ENCODE measurements around the gene MIEN1. TPM values are rescaled to one million over a fixed set of nuclear protein-coding genes. Genes with fewer than 3 reads are reported as not detected.

Gene MIEN1
- total and polyA plus RNA-seq, 5 experiments from 2014 or later, result 28.9 to 81.6 (median 75.6) TPM

DNA sequence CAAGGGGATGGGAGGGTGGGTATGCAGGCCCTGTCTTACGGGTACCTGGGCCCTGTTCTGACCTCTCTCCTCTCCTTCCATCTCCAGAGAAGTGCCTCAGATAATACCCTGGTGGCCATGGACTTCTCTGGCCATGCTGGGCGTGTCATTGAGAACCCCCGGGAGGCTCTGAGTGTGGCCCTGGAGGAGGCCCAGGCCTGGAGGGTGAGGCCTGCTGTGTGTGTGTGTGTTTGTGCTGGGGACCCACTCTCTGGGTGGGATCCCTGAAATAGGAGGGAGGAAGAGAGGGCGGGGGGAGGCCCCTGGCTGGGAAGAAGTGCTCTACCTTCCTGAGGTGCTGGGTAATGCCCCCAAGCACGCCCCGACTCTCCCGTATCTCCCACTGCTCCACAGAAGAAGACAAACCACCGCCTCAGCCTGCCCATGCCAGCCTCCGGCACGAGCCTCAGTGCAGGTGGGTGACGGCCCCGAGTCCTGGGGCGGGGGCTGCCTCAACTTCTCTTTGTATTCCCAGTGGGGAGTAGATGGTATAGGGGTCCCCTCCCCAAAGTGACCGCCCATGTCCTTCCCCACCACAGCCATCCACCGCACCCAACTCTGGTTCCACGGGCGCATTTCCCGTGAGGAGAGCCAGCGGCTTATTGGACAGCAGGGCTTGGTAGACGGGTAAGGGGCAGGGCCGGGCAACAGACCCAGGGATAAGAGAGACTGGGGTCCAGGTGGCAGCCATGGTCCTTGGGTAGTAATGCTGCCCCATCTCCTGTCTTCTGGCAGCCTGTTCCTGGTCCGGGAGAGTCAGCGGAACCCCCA, 15.2 kb upstream of the MIEN1 start:
- H3K36me3 Mint-ChIP-seq, result no peaks in the 10 kb centered on the region
- POLR2A ChIA-PET, result no interaction called here

DNA sequence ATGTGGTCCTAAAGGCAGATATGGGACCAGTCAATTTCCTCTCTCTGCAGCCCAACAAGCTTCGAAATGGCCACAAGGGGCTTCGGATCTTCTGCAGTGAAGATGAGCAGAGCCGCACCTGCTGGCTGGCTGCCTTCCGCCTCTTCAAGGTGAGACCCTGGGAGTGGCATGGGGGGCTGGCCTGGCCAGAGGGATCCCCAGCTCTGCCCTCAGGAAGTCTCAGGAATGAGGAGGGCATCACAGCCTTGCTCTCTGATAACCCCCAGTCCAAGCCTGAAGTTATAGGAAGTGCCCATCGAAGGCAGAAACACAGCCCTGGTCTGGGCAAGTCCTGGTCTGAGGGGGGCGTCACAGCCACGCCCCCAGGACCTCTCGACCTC, 14.5 kb upstream of the MIEN1 start:
- Mint-ChIP-seq H3K36me3 (no peaks in the 10 kb centered on the region), H3K4me3 (no peak overlapping the region), H3K27me3 (peaks cover 0 to 5% (median 5%) of the 10 kb centered on the region in 5 donors), H3K4me1 (peaks cover 1 to 11% (median 6%) of the 10 kb centered on the region in 4 donors), H3K9me3 (no peaks in the 10 kb centered on the region), H3K27ac (no peak overlapping the region)
- ATAC-seq (no peak), DNase-seq (no peak)
- POLR2A ChIA-PET, result no interaction called here

More for the DNA sequence above, 15.2 kb upstream of the MIEN1 start:
- ATAC-seq (no peak), DNase-seq (no peak)
- H3K27me3 Mint-ChIP-seq, result peaks cover 0 to 3% (median 0%) of the 10 kb centered on the region in 5 donors
- no peak overlapping the region for H3K27ac Mint-ChIP-seq
- no peak overlapping the region for H3K4me3 Mint-ChIP-seq
- no peaks in the 10 kb centered on the region for H3K9me3 Mint-ChIP-seq
- peaks cover under 1 to 3% (median 2%) of the 10 kb centered on the region in 4 donors for H3K4me1 Mint-ChIP-seq

DNA sequence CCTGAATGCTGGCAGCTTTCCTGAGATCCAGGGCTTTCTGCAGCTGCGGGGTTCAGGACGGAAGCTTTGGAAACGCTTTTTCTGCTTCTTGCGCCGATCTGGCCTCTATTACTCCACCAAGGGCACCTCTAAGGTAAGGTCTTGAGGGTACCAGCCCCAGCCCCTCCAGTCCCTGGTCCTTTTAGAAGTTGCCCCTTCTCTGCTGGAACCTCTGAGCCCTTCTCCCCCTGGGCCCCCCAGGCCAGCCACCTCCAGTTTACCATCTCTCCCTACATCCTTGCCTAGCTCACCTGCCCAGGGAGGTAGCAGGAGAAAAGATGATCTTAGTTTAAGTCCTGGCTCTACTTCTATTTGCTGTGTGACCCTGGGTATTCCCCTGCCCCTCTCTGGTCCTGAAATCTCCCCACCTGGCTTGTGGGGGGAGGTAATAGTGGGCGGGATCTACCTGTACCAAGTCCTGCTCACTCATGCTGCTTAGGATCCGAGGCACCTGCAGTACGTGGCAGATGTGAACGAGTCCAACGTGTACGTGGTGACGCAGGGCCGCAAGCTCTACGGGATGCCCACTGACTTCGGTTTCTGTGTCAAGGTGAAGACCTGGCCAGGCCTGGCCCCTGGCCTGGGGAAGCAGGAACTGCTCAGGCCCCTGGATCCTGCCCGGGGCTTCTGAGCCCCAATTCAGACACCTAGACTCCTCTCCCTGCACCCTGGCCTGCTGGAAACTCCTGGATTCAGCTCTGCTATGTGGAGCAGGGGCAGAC, 13.9 kb upstream of the MIEN1 start:
- DNase-seq (no peak), ATAC-seq (no peak)
- no peak overlapping the region for H3K4me3 Mint-ChIP-seq
- H3K27me3 Mint-ChIP-seq, result peaks cover 0 to 11% (median 6%) of the 10 kb centered on the region in 5 donors
- POLR2A ChIA-PET, result interaction anchor here (0.6 to 1.4 kb wide), 4 partner anchors 8 to 595 kb away, joined by 3 to 6 read pairs (median 4); no protein-coding TSS in a partner anchor
- no peaks in the 10 kb centered on the region for H3K9me3 Mint-ChIP-seq
- no peaks in the 10 kb centered on the region for H3K36me3 Mint-ChIP-seq
- peaks cover 1 to 16% (median 9%) of the 10 kb centered on the region in 4 donors for H3K4me1 Mint-ChIP-seq
- H3K27ac Mint-ChIP-seq, result peak overlapping the region in 2 of 10 donors; percentile 34 to 49

DNA sequence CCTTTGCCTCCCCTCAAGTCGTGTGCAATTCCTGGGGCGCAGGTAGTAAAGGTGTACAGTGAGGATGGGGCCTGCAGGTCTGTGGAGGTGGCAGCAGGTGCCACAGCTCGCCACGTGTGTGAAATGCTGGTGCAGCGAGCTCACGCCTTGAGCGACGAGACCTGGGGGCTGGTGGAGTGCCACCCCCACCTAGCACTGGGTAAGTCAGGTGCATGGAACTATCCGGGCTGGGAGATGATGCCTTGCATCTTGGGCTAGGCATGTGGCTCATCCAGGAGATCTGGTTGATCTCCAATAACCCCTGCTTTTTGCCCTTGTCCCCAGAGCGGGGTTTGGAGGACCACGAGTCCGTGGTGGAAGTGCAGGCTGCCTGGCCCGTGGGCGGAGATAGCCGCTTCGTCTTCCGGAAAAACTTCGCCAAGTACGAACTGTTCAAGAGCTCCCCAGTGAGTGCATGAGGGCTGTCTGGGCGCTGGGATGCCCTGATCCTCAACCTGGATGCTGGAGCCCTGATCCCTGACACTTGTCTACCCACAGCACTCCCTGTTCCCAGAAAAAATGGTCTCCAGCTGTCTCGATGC, 12.6 kb upstream of the MIEN1 start:
- Mint-ChIP-seq H3K27me3 (peaks cover 2 to 24% (median 8%) of the 10 kb centered on the region in 5 donors), H3K4me1 (peaks cover 5 to 25% (median 18%) of the 10 kb centered on the region in 4 donors), H3K27ac (peak overlapping the region in 1 of 10 donors; percentile 56), H3K36me3 (peaks cover 0 to 2% (median 0%) of the 10 kb centered on the region in 3 donors), H3K4me3 (peak overlapping the region in 1 of 10 donors; percentile 32), H3K9me3 (no peaks in the 10 kb centered on the region)
- ATAC-seq, result no peak
- POLR2A ChIA-PET, result interaction anchor here (0.9 to 1.4 kb wide), 3 partner anchors 10 to 121 kb away, joined by 3 to 5 read pairs (median 3); partner anchors contain the start of gene IKZF3
- no peak for DNase-seq

DNA sequence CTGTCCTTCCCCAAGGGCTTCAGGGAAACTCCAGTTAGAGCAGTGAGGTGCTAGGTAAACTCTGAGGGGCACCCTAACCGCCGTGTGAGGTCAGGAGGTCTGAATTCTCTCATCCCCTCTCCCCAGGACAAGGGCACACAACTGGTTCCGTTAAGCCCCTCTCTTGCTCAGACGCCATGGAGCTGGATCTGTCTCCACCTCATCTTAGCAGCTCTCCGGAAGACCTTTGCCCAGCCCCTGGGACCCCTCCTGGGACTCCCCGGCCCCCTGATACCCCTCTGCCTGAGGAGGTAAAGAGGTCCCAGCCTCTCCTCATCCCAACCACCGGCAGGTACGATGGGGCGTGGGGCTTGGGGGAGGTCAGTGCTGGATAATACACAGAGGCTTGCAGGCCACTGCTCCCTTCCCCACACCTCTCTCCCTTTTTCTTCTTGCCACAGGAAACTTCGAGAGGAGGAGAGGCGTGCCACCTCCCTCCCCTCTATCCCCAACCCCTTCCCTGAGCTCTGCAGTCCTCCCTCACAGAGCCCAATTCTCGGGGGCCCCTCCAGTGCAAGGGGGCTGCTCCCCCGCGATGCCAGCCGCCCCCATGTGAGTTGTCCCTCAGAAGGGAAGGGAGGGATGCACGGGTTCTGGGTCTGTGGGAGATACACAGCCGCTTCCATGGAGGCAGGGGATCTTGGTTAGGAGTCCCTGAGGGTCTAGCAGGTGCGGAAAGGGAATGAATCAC, 12.0 kb upstream of the MIEN1 start:
- POLR2A ChIA-PET, result interaction anchor here (0.9 to 1.0 kb wide), 2 partner anchors 13 to 122 kb away, joined by 3 read pairs; partner anchors contain the start of gene IKZF3
- Mint-ChIP-seq H3K9me3 (no peaks in the 10 kb centered on the region), H3K27ac (peak overlapping the region in 1 of 10 donors; percentile 56), H3K4me3 (no peak overlapping the region), H3K36me3 (peaks cover 0 to 2% (median 0%) of the 10 kb centered on the region in 3 donors), H3K27me3 (peaks cover 2 to 28% (median 9%) of the 10 kb centered on the region in 5 donors), H3K4me1 (peaks cover 5 to 30% (median 19%) of the 10 kb centered on the region in 4 donors)
- ATAC-seq (no peak), DNase-seq (no peak)

DNA sequence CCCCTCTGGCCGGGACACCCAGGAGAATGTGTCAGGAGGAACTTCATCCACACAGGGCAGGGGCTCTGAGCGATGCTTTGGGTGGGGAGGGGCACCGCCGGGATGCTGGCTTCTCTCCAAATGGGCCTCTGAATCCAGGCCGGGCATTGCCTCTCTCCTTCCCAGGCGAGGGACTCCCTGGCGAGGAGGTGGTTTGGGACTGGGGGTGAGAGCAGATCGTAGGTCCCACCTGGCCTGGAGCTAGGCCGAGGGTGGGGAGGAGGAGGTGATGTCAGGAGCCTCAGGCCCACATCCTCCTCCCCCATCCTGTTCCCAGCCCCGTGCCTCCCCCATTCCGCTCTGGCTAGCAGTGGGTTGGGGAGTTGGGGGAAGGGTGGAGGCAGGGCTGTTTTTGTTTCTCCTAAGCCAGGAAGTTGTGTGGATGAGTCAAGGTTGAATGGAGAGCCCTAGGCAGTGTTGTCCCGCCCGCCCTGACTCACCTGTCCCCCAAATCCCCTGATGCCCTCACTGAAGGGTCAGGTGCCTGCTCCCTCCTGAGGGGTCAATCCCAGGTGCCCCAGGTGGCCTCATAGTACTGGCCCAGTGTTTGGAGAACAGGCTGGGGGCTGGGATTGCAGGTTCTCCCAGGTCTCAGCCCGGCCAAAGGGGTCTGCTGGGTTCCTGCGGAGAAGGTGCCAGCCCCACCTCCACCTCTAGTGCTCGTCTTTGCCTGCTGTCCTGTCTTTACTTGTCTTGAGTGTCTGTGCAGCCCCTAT, 10.2 kb upstream of the MIEN1 start:
- peak overlapping the region in 2 of 10 donors; percentile 22 to 80 for H3K4me3 Mint-ChIP-seq
- H3K36me3 Mint-ChIP-seq, result peaks cover 0 to 2% (median 0%) of the 10 kb centered on the region in 3 donors
- peak overlapping the region in 3 of 10 donors; percentile 69 to 83 (median 78) for H3K27ac Mint-ChIP-seq
- DNase-seq, result peak in 1 of 10 donors; percentile 50
- H3K4me1 Mint-ChIP-seq, result peaks cover 7 to 30% (median 19%) of the 10 kb centered on the region in 4 donors
- H3K27me3 Mint-ChIP-seq, result peaks cover 2 to 28% (median 11%) of the 10 kb centered on the region in 5 donors
- POLR2A ChIA-PET, result interaction anchor here (1.7 kb wide), 1 partner anchor 10 kb away, joined by 4 read pairs; the partner anchor contains the start of gene MIEN1
- H3K9me3 Mint-ChIP-seq, result no peaks in the 10 kb centered on the region
- ATAC-seq, result no peak

DNA sequence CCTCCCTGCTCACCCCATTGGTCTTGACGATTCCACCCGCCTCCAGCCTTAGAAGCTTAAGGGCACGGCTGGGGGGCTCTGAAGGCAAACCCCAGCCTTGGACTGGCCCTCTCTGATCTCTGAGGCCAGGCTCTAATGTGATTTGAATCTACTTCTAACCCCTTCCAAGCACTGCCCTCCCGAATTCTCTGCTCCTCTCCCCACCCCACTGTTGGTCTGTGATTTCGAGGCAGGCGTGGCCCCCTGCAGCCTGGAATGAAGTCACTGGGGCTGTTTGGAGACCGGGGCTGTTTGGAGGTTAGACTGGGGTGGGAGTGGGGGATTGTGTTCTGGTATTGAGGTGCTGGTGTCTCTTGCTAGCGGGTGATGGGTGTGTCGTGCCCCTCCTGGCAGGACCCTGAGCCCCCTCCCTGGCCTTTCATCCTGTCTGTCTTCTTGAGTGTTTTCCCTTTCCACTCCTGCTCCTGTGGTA, 9.6 kb upstream of the MIEN1 start:
- POLR2A ChIA-PET, result interaction anchor here (1.7 kb wide), 1 partner anchor 9 kb away, joined by 4 read pairs; the partner anchor contains the start of gene MIEN1
- Mint-ChIP-seq H3K4me3 (peak overlapping the region in 5 of 10 donors; percentile 2 to 80 (median 57)), H3K9me3 (no peaks in the 10 kb centered on the region), H3K4me1 (peaks cover 7 to 30% (median 19%) of the 10 kb centered on the region in 4 donors), H3K36me3 (peaks cover 0 to 2% (median 0%) of the 10 kb centered on the region in 3 donors), H3K27me3 (peaks cover 2 to 28% (median 11%) of the 10 kb centered on the region in 5 donors), H3K27ac (peak overlapping the region in 2 of 10 donors; percentile 10 to 83)
- no peak for DNase-seq
- ATAC-seq, result no peak

DNA sequence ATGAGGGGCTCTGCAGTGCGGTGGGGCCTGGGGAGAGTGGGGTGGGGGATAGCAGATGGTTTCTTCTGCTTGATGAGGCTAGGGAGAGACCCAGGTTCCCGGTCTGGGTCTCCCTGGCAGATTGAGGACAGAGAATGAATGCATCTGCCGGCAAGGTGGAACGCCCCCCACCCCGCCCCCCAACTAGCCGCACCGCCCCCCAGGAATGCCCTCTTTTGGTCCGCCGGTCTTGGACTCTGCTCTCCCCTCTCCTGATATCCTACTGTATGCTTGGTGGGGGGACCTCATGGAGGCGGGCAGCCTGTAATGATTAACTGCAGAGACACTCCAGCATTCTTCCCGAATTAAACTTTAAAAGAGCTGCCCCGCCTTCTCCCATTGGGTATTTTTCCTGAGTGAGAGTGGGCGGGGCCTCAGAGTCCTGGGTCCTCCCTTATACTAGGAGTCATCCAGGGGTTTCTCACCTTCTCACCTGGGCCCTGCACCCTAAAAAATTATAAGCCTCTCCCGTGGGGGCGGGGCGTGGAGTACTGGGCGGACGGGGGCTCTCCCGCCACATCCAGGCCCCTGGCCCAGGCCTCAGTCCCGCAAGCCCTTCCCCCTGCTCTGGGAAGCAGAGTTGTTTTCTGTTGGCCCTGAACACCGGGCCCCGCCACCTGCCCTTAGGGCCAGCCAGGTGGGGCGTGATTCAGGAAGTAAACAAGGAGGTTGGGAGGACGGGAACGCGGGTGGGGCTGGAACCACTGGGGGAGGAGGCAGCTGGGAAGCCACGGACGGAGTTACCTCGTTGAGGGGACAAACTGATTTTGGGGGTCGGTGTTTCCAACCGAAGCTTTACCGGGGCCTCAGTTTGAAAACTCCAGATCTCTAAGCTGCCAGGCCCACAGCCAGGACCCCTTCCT, 8.9 kb upstream of the MIEN1 start:
- H3K27ac Mint-ChIP-seq, result peak overlapping the region in 3 of 10 donors; percentile 52 to 89 (median 76)
- H3K9me3 Mint-ChIP-seq, result no peaks in the 10 kb centered on the region
- H3K27me3 Mint-ChIP-seq, result peaks cover 2 to 28% (median 11%) of the 10 kb centered on the region in 5 donors
- DNase-seq (peak in 1 of 10 donors; percentile 58), ATAC-seq (peak in 1 of 2 donors; percentile 7)
- peak overlapping the region in 8 of 10 donors; percentile 47 to 95 (median 81) for H3K4me3 Mint-ChIP-seq
- POLR2A ChIA-PET, result interaction anchor here (0.6 to 1.7 kb wide), 2 partner anchors 9 to 215 kb away, joined by 3 to 4 read pairs; partner anchors contain the start of gene MIEN1
- H3K4me1 Mint-ChIP-seq, result peaks cover 7 to 30% (median 19%) of the 10 kb centered on the region in 4 donors
- peaks cover 0 to 2% (median 0%) of the 10 kb centered on the region in 3 donors for H3K36me3 Mint-ChIP-seq

DNA sequence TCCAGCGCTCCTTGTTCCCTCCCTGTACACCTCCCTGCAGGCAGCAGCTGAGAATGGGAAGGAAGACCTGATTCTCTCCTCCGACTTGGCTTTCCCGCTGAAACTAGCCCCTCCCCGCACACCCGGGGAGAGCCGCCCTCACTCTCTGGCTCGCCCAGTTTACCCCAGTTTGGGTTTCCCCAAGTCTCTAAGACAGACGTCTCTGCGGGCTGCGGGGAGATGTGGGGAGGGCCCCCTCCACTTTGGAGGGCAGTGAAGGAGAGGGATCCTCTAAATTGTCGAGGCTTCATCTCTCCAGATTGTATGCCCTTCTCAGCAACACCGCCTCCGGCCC, 8.2 kb upstream of the MIEN1 start:
- Mint-ChIP-seq H3K9me3 (no peaks in the 10 kb centered on the region), H3K4me3 (peak overlapping the region; percentile 63 to 95 (median 81)), H3K36me3 (peaks cover 0 to 2% (median 0%) of the 10 kb centered on the region in 3 donors), H3K27me3 (peaks cover 2 to 28% (median 11%) of the 10 kb centered on the region in 5 donors), H3K4me1 (peaks cover 7 to 30% (median 19%) of the 10 kb centered on the region in 4 donors), H3K27ac (peak overlapping the region in 7 of 10 donors; percentile 56 to 89 (median 76))
- ATAC-seq, result peak; percentile 98 to 100
- POLR2A ChIA-PET, result interaction anchor here (0.6 kb wide), 1 partner anchor 216 kb away, joined by 3 read pairs; no protein-coding TSS in a partner anchor
- DNase-seq, result peak in 9 of 10 donors; percentile 37 to 73 (median 68)
